CD4-positive, alpha-beta T cell treated with Interleukin-17A for 4 hours (primary cell): ENCODE data around the gene AVPR2.

ENCODE experiments used
- DNase-seq: peaks from one replicate; pipeline ENCODE4 v3.0.0-alpha.2; 2020; ENCODE audit warnings: mixed read lengths

AVPR2 gene

DNA sequence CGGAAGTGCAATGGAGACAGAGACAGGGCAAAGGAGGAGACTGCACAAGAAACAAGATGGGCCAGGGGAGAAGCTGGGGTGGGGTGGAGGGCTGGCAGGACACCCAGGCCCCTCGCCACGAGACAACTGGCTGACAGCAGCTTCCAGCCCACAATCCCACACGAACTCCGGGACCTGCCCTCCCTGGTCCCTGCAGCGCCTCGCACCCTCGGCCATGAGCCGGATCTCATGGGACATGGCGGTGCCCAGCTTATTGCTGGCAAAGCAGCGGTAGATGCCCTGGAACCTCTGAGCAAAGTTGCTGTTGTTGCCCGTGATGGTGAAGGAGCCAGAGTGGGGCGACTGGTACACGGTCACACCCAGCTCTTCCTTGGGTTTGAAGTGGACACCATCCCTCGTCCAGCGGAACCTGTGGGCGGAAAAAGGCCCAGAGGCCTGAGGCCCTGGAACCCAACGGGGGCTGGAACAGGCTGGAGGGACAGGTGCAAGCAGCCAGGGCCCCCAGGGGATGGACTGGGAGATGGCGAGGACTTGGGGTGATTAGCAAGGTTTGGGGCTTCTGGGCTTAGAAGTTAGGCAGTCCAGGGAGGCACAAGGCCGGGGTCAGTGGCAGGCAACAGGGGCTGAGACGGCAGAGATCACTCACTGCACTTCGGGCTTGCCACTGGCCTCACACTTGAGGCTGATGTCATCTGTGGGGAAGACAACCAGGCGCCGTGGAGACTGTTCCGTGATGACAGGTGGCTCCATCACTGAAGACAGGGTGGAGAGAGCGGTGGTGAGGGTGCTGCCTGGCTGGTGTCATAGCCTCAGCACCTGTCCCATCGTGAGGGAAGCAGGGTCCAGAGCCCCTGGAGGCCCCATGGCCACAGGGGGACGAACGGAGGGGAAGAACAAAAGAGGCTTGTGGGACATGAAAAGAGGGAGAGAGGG is 32.3 kb upstream of the AVPR2 start:
- DNase-seq = no peak

DNA sequence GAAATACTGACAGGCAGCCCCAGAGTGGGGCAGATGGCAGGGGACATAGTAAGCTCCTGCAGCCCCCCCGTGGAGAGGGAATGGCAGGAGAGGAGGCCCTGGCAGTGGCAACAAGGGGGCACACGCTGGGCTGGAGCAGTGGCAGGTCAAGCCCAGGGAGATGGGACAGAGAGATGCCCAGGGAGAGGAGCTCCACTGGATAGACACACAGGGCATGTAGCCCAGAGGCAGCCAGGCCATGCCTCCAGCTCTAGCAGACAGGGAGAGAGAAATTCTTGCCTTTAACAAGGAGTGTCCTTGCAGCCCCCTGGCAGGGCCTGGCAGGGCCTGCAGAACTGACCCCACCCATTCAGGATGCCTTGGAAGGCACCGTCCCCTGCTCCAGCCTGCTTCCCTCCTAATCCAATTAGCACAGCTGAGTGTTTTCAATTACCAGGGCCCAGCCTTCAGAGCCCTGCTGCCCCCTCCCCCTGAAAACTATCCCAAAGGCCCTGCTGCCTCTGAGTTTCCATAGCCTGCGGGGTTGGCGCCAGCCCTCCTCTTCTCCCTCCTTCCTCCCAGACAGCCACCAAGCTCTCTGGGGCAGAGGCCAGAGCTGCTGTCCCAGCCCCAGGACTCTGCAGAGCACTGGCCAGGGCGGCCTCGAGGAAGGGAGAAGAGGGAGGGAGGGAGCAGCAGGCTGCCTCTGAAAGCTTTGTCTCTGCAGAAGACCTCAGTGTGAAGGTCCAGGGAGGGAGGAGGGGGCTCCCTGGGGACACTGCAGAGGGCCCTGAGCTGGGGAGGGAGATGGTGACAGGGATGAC is 31.0 kb upstream of the AVPR2 start:
- no peak for DNase-seq

DNA sequence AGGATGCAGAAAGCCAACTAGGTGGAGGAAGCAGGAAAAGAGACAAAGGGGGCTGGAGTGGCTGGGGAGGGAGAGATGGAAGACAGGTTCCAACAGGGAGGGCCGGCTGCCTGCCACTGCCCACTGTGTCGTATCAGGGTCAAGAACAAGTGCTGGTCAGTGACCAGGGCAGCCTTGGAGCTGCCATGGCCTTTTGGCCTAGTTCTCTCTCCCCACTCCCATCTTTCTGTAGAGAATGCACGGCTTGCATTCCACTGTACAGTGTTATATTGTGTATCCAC is 30.4 kb upstream of the AVPR2 start:
- DNase-seq = no peak

DNA sequence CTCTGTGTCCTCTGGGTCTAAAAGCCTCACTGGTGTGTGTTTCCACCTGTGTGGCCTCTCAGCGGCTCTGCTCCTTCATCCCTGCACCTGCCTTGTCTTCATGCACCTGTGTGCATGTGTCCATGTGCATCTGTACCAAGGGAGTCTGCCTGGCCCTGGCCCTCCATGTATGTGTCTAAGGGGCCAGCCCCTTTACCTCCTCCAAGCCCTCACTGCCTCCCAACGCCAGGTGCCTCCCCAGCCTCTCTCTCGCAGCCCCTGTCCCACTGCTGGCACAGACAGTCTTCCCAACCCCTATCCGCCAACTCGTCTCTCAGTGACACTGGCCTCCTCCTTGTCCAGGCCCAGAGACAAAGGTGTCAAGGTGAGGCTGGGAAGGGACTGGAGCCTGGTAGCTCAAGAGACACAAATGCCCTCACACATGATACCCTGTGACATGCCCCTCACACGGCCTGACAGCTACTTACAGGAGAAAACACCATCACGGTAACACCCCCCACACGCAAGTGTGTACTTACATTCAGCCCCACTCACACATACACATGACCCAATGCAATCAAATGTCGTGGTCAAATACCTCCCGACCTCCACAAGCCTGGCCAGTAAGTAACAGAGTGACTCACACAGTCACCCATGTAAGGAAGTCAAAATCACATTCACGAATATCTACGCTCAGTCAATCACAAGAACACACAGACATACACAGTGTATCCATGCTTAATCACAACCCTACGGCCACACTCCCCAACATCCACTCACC is 29.9 kb upstream of the AVPR2 start:
- DNase-seq = no peak

DNA sequence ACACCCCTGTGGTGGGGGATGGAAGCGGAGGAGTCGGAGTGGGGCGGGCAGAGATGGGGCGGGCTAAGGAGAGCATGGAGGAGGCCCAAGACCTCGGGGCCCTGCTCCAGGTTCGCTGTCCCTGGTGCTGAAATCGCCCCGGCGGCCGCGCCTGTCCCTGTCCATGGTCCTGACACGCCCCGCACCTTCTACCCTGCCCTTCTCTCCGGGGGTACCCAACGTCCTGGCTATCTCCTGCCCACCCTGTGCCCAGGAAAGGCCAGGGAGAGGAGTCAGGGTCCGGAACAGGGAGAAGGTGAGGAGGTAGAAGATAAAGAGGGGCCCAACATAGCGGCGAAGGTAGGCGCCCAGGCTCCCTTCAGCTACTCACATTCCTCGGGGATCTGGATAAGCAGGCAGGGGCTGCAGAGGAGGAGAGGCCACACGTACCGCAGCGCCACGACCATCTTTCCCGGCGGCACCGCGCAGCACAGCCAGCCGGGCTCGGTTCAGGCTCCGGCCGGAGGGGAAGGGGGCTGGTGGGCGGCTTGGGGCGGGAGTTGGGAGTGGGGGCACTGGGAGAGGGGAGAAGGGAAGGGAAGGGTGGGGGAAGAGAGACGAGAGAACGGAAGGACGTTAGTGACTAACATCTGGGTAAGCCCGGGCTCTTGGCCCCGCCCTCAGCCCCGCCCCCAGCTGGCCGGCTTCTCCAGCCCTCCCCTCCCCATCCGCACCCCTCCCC is 28.9 kb upstream of the AVPR2 start:
- peak; percentile 75 for DNase-seq

DNA sequence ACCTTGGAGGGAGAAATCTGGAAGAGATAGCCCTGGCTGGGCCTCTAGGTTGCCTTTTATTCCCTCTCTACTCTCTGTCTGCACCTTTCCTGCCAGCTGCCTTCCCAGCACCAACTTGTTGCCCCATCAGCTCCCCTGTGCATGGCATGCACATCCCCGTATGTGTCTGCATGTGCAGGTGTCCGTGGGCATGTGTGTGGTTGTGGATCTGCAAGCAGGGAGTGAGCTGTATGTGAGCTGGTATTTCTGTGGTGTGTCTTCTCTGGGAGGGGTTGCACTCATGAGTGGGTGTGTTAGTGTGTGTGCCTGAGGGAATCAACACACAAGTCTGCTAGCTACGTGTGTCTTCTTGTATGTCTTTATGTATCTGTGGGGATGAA is 28.4 kb upstream of the AVPR2 start:
- DNase-seq = no peak

DNA sequence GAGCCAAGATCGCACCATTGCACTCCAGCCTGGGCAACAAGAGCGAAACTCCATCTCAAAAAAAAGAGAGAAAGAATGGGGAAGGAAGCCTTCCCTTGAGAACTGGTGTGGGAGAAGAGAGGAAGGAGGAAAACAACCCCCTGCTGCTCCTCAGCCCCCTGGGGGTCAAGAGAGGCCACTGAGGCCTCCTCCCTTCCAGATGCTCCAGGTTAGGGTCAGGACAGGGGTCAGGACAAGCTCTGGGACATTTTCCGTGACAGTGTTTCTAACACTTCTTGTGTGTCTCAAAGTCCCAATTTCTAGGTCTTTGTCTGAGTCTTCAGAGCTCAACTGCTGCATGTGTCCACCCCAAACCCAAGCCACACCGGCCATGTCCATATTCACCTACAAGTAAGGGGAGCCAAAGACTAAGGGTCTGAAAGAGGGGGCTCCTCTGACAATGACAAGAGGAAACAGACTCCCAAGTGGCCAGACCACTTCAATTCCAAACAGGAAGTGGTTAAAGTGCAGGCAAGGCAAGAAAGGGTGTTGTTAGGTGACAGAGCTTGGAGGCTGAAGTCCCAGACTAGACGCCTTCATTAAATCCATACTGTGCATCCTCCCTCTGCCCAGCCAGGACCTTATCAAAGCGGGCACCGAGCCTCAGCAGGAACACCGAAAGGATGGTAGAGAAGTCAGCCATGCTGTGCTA is 26.8 kb upstream of the AVPR2 start:
- no peak for DNase-seq

DNA sequence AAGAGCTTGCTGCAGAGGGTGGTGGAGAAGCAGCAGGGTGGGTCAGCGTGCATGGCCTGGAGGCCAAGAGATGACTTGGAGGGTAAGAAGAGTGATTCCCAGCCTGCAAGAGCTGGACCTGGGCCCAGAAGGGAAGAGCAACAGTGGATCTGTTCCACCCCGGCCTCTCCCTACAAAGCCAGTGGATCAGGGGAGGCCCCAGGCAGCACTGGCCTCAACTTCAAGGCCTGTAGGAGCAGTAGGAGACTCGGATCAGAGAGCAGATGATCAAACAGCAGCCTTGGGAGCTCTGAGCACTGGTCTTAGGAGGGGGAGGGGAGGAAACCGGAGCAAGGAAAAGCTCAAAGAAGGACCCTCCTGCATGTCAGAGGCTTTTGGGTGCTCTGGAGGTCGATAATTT is 26.1 kb upstream of the AVPR2 start:
- no peak for DNase-seq

DNA sequence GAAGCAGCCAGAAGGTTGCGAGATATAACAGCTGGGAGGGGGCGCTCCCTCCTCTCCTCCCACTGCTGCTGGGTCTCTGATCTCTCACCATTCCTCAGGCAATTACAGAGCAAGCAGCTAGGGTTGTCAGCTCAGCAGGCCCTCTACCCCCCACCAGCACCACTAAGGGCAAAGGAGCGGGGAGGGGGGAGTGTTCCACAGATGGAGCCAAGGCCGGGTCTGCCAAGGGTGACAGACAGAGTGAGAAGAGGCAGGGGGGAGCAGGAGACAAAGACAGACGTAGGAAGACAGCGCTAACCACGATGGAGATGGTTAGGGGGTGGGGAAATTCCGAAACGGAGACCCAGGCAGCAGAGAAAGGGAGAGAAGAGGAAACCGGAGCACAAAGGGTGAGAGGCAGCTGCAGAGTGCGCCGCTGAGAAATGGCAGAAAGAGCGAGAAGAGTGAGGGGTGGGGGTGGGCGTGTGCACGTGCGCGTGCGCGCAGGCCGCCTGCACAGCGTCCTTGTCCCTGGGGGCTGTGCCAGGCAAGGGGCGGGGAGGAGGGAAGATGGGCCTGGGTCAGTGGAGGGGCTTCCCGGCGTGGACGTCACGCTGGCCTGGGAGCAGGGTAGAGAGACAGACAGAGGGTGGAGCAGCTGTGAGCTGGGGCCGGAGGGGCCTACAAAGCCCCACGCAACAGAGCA is 25.4 kb upstream of the AVPR2 start:
- no peak for DNase-seq

DNA sequence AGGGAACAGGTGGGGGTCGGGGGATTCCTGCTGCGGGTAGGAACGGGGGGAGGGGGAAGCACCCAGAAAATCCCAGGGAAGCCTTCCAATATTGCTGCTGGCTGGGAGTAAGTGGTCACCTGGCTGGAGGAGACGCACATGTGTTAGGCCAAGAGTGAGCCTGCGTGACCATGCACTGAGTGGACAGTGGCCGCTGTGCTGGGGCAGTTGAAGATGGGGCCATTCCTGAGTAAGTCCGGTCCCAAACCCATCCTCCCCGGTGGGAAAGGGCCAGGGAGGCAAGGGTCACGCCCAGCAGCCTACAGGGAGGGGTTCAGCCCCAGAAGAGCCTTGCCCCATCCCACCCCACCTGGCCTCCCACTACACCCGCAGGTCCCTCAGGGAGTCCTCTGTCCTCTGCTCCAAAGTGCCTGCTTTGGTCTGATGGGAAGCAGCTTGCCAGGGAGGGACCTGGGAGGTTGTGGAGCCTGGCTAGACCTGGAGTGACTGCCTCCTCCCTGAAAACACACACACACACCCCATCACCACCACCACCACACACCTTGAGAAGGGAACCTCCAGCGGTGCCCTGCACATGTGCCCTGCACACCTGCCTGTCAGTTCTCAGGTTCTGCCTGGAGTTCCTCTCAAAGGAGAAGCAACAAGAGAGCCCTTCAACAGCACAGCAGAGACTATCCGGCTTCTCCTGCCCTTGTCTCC is 24.6 kb upstream of the AVPR2 start:
- no peak for DNase-seq

DNA sequence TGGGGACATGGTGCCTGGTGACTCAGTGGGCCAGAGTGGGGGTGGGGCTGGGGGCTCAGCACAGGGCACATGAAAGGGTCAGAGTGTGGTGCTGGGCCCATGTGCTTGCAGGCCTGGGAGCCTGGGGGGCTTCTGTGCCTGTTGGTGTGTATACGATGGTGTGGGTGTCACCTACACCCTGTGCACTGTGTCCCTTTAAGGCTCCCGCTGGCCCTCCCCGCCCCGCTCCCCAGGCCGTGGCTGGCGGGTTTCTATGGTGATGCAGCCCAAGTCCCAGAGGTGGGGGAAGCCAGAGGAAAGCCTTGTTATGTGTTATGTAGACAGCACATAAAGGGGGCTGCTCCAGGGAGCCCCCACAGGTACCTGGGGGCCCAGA is 24.0 kb upstream of the AVPR2 start:
- no peak for DNase-seq

DNA sequence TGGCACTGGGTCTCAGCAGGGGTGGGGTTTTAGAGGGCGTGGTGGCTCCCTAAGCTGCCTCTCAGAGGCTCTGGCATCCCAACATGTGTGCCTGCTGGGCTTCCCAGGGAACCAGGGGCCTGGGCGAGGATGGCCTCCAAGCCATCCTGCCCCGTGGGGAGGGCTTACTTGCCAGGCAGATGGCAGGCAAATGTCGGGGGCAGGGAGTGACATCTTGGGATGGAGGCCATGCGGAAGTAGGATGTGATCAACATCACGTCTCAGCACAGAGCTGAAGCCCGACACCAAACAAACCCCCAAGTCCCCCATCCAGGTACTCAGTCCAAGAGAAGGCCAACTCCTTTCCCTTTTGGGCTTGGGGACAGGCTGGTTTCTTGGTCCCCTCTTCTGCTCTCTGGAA is 23.2 kb upstream of the AVPR2 start:
- DNase-seq = no peak

DNA sequence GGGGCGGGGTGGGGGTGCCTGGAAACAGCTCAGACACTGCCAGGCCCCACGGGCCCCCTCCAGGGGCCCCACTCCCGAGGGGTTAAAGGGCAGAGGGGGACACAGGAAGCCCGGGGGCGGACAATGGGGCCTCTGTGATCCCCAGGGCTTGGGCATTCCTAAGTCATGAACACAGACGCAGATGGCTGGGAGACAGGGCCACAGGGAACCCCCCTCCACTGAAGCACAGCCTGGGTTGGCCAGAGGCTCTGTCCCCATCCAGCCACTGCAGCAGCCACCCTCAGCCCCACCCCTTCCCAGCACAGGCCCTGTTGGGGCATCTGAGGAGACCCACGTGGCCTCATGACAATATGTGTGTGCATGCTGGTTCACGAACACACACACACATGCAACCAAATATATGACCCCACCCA is 22.4 kb upstream of the AVPR2 start:
- no peak for DNase-seq

DNA sequence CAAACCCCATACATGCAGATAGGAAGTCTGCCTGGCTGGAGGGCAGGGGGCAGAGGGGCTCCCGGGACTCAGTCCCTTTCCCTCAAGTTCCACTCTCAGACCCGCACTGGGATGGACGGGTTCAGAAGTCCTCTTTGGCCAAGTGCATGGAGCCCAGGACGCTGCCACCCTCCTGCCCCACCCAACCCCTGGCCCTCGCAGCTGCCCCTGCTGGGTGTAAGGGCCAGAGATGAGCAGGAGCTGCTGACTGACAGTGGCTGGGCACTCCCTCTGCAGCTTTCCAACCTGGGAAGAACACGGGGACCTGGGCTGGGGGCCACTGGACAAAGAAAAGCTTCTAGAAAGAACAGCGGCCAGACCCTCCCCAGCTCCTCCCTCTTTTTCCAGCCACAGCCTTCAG is 21.9 kb upstream of the AVPR2 start:
- DNase-seq = no peak

DNA sequence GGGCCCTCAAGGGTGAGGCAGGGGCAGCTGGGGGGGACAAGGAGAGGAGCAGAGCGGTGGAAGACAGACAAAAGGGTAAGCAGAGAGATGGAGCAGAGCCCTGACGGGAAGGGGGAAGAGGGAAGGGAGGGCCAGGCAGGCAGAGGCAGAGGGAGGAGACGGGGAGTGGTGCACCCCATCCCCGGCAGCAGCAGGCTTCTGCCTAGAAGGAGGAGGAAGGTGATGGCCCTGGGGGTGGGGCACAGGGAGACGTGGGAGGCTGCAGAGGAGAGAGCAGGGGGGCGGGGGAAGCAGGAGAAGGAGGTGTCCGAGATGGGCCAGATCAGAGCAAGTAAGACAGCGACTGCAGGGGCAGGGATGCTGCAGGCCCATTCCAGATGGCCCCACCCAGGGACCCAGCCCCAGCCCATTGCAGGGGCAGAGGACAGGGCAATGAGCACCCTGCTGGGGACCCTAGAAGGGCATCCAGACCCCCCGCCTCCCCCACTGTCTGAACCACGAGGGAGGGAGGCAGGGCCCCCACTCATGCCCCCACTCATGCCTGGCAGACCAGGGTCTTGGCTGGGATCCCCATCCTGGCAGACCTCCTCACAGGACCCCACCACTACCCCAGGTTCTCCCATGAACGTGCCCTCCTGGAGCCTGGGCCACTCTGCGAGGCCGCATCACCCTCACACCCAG is 21.2 kb upstream of the AVPR2 start:
- DNase-seq = no peak

DNA sequence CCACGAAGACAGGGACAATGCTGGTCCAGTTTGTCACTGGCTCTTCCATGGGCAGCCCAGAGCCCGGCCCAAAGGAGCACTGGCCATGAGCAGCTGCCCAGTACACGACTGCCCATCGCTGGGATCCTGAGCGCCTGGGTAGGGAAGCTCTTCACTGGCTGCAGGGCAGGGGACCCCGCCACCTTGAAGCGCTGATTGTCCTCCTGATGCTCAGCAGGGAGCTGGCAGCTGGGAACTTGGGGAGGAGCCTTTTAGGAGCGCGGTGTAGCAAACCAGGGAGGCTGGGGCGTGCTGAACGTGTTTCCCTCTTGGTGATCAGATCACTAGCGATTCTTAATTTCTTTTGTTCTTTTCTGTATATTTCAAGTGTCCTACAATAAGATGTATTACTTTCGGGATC is 20.3 kb upstream of the AVPR2 start:
- no peak for DNase-seq

DNA sequence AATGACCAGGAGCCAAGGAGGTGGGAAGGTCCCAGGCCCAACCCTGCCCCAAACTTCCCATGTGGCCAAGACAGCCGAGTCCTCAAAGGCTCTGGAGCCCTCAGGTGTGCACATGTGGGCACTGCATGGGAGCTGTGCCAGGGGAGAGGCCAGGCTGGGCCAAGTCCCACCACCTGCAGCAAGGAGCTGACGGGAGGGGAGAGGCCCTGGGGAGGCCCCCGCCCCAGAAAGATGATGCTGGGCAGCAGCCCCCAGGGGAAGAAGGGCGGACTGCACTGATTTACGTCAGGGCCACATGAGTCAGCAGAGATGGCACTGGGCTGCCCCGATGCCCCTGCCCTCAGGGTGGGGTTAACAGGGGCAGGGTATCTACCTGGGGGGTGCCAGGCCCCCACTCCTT is 19.9 kb upstream of the AVPR2 start:
- no peak for DNase-seq

DNA sequence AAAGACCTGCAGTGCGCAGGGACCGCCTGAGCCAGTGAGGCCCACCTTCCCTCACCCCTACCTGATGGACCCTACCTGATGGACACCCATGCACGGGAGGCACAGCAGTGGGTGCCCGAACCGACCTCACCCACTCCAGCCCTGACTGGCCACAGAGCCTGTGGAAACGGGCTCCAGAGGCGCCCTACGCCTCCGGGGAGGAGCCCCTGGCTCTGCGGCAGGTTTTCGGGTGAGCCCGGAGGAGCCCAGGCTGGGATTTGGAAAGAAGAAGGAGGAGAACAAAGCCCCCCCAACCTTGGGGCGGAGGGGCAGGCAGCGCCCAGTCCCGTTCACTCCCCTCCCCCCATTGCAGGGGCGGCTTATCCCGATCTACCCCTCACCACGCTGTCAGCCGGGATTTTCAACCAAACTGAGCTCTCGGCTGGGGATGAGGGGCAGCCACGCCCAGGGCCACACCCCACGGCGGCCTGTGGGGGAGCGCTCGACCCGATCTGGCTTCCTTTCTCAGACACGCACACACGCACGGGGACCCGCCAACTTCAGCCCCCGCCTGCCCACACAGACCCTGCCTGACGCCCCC is 19.2 kb upstream of the AVPR2 start:
- DNase-seq = no peak

DNA sequence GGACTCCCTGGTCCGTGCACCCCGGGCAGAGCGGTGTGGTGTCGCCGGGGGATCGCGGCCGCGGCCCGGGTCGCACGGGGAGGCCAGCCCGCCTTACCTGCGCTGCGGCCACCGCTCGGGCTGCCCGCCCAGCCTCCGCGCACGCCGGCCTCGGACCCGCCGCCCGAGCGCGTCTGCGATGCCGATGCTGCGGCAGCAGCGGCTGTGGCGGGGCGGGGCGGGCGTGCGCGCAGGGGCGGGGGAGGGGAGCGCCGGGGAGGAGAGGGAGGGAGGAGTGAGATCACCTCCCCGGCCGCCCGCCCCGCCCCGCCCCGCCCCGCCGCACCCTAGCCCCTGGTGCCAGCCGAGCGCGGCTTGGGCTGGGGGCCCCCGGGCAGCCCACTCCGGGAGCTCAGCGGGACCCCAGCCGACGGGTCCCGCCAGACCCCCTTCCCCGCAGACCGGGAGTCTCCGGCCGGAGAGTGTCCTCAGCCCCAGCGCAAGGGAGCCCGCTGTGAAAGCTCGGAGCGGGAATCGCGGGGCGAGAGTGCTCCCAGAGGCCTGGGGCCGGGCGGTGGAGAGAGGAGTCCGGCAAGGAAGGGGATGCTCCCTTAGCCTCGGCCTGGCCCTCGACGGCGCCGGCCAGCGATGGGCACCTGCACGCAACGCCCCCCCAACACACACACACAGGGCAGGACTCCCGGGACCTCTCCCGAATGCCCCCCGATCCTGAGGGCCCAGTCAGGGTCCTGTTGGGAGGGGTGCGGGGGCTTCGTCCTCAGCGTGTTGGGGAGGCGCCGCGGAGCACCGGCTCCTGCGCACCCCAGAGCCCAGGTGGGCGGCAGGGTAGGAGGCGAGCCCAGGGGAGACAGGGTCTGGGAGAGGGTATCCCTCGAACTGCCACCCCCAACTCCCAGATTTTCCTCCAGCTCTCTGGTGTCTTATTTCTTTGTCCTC is 18.2 kb upstream of the AVPR2 start, which contains the start of gene L1CAM:
Gene L1CAM (minus strand): TSS at position 206 of the 936 bp plus-strand sequence. CDS start 10,337 bp downstream, outside the sequence.
- peak; percentile 71 for DNase-seq
